A549 (cell line): Measurements from ENCODE around the gene ANXA2. TPM values are rescaled to one million over a fixed set of nuclear protein-coding genes. Genes with fewer than 3 reads are reported as not detected.
"Not testable (repeated sequence)": the region's sequence is repeated elsewhere in the genome, so short reads cannot be mapped to it uniquely, and the experiment has no call there.

Source experiments
- ATAC-seq, 2 experiments: fragments of 200-7000 bp in 1 of 2; fragments of >200 bp in 1 of 2; cut with Nextera tagmentation in 1 of 2; cut with Tn5 transposase in 1 of 2; 3 replicates each; pipeline versions ENCODE4 v1.8.0 to v1.9.1; 2018 to 2020; ENCODE audit warnings: mild to moderate bottlenecking in 1 of 2, moderate library complexity in 1 of 2
- CTCF ChIA-PET: fragments of 300-600 bp; sonication (Branson Sonifier 250); formaldehyde crosslinking; extraction: SDS; loops from one replicate; lab custom pipeline; 2021; ENCODE audit warnings: antibody characterized with exemption, inconsistent platforms; lab: Yijun Ruan, JAX
- POLR2A ChIA-PET: fragments of 350-600 bp; formaldehyde crosslinking; extraction: SDS; loops from one replicate; lab custom pipeline; 2021; ENCODE audit warnings: antibody characterized with exemption, inconsistent platforms; lab: Yijun Ruan, JAX
- DNase-seq, 2 experiments: peaks; one replicate each; pipeline versions ENCODE4 v3.0.0 to v3.0.0-alpha.2; 2011 to 2016; ENCODE audit warnings: low read depth in 1 of 2, low spot score in 1 of 2
- FAIRE-seq: peaks from 2 replicates; lab custom pipeline; 2011; peaks lifted over from hg19 to GRCh38; lab: Jason Lieb, UNC
- H3K27ac ChIP-seq, 2 experiments: fragments of >200 bp; sonication (Bioruptor Twin); formaldehyde crosslinking; 3 replicates each; pipeline ENCODE4 v1.5.1; 2016 to 2017
- H3K4me1 ChIP-seq: fragments of >200 bp; sonication (Bioruptor Twin); formaldehyde crosslinking; 3 replicates; pipeline ENCODE4 v1.6.1; 2016
- H3K4me2 ChIP-seq: fragments of >200 bp; sonication (Bioruptor Twin); formaldehyde crosslinking; 3 replicates; pipeline ENCODE4 v1.6.1; 2016
- H3K4me3 ChIP-seq: fragments of >200 bp; sonication (Bioruptor Twin); formaldehyde crosslinking; 3 replicates; pipeline ENCODE4 v1.5.1; 2016
- H3K9me3 ChIP-seq: fragments of >200 bp; sonication (Bioruptor Twin); formaldehyde crosslinking; 3 replicates; pipeline ENCODE4 v1.6.1; 2016
- BHLHE40 ChIP-seq: IDR thresholded peaks from 2 replicates; pipeline ENCODE4 v1.6.1; 2012; ENCODE audit warnings: low read depth, low read length, inconsistent platforms
- EP300 ChIP-seq, 2 experiments: fragments of >200 bp; sonication (Bioruptor Twin); formaldehyde crosslinking; IDR thresholded peaks; 2 replicates in 1 of 2; 3 replicates in 1 of 2; pipeline ENCODE4 v1.6.1; 2016 to 2017
- GATA3 ChIP-seq: IDR thresholded peaks from 2 replicates; pipeline ENCODE4 v1.6.1; 2012; ENCODE audit warnings: borderline replicate concordance
- HDAC2 ChIP-seq: fragments of 200-600 bp; sonication (generic); IDR thresholded peaks from 2 replicates; pipeline ENCODE4 v1.6.1; 2016
- MYC ChIP-seq: IDR thresholded peaks from 2 replicates; pipeline ENCODE4 v1.6.1; 2012; ENCODE audit warnings: mild to moderate bottlenecking, inconsistent platforms, low read length, improper control_type of control experiment, borderline replicate concordance
- POLR2AphosphoS2 ChIP-seq: conservative IDR thresholded peaks from 2 replicates; pipeline ENCODE4 v1.6.1; 2012; ENCODE audit warnings: low read length, improper control_type of control experiment, inconsistent platforms
- SREBF2 ChIP-seq: fragments of 450-650 bp; IDR thresholded peaks from 2 replicates; pipeline ENCODE4 v1.6.1; 2014; ENCODE audit warnings: mild to moderate bottlenecking, moderate library complexity
- ZC3H11A ChIP-seq: fragments of 450-650 bp; IDR thresholded peaks from 2 replicates; pipeline ENCODE4 v1.6.1; 2014; ENCODE audit warnings: antibody characterized with exemption, mild to moderate bottlenecking
- WGBS: methylation state at CpG from one replicate; pipeline ENCODE4 v1.1.6; 2017; ENCODE audit errors: missing lambda C conversion rate; 5-methylcytosine and 5-hydroxymethylcytosine counted together
- polyA plus RNA-seq, 4 experiments: library from polyadenylated mRNA; depleted of rRNA in 3 of 4; stranded (reverse); fragments of >200 nt; fragmentation: RNase III in 1 of 4; extraction: RNeasy Plus Mini Kit Qiagen cat#74134 plus additional on column Dnase treatment in 1 of 4; gene quantifications; 2 replicates in 3 of 4; 3 replicates in 1 of 4; pipeline ENCODE4 v1.2.3, GENCODE V29; 2011 to 2017
- TF ChIP-seq, protein P1 (sequence below): IDR thresholded peaks from 2 replicates; pipeline ENCODE4 v1.6.1; 2012
- TF ChIP-seq, protein P2 (sequence below): fragments of 450-650 bp; IDR thresholded peaks from 2 replicates; pipeline ENCODE4 v1.6.1; 2014; ENCODE audit warnings: antibody characterized with exemption
- TF ChIP-seq, protein P3 (sequence below): fragments of 250-450 bp; sonication (Bioruptor Pico); IDR thresholded peaks from 2 replicates; pipeline ENCODE4 v1.5.0; 2021; ENCODE audit warnings: mild to moderate bottlenecking, moderate library complexity, borderline replicate concordance

Gene ANXA2
- polyA plus RNA-seq, 2 of the 4 experiments (the other 2 are of a cell fraction), result 4,707 to 5,746 TPM

DNA sequence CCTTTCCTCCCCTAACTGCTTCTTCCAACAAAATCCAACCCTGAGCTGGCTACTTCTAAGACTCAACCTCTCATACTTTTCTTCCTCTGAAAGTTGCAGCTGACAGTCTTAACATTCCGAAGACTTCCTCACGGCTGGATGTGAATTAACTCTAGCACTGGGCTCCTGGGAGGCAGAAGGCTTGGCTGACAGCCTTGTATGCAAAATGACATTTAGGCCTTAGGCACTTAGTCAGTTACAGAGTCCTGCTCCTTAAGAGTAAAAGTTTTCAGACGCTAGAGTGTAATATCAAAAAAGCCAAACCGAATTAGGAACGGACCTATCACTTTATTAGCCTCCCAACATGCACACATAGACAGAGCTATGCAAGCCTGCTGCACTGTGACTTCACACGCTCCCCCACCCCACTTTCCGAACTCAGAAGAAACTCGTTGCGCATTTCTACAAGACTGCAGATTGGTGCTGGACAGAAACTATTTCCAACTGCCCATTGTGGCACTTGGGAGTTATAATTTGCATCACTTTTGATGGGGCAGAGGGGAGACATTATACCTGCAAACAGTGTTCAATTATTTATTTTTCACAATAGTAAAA, 15.5 kb upstream of the ANXA2 start:
- Histone ChIP-seq H3K9me3 (no peaks in the 10 kb centered on the region), H3K27ac (peak overlapping the region; percentile 51 to 90), H3K4me2 (peak overlapping the region; percentile 53), H3K4me3 (no peak overlapping the region), H3K4me1 (peaks cover 35% of the 10 kb centered on the region)
- TF ChIP-seq, protein P1, sequence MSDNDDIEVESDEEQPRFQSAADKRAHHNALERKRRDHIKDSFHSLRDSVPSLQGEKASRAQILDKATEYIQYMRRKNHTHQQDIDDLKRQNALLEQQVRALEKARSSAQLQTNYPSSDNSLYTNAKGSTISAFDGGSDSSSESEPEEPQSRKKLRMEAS, result 0 out of 2 replicates have a peak, but pooled peaks have one; percentile 6
- TF ChIP-seq HDAC2, result no peak
- TF ChIP-seq, protein P2, sequence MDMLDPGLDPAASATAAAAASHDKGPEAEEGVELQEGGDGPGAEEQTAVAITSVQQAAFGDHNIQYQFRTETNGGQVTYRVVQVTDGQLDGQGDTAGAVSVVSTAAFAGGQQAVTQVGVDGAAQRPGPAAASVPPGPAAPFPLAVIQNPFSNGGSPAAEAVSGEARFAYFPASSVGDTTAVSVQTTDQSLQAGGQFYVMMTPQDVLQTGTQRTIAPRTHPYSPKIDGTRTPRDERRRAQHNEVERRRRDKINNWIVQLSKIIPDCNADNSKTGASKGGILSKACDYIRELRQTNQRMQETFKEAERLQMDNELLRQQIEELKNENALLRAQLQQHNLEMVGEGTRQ, result no peak
- ATAC-seq (peak; percentile 28 to 40; a peak in 4 of 6 replicates), DNase-seq (no peak), FAIRE-seq (peak; percentile 46)
- 53% methylated on average over 9 of the region's 9 CpGs for WGBS
- ChIA-PET CTCF (interaction anchor here (0.6 to 1.6 kb wide), 7 partner anchors 9 to 106 kb away, joined by 3 to 4 read pairs (median 3); no protein-coding TSS in a partner anchor), POLR2A (interaction anchor here (0.5 to 2.0 kb wide), 2 partner anchors 15 to 32 kb away, joined by 4 to 9 read pairs; partner anchors contain the start of gene ANXA2)

DNA sequence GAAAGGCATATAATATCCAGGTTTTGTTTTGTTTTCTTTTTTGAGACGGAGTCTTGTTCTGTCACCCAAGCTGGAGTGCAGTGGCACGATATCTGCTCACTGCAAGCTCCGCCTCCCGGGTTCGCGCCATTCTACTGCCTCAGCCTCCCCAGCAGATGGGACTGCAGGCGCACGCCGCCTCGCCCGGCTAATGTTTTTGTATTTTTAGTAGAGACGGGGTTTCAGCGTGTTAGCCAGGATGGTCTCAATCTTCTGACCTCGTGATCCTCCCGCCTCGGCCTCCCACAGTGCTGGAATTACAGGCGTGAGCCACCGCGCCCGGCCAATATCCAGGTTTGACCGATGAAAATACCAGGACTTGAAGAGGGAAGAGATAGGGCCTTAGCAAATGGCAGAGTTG, 15.0 kb upstream of the ANXA2 start:
- H3K4me1 ChIP-seq, result peaks cover 41% of the 10 kb centered on the region
- H3K4me3 ChIP-seq, FAIRE-seq, DNase-seq, H3K9me3 ChIP-seq, ATAC-seq: not testable (repeated sequence)
- H3K4me2 ChIP-seq, result peak overlapping the region; percentile 53
- ChIA-PET CTCF (interaction anchor here (0.8 to 2.0 kb wide), 7 partner anchors 9 to 107 kb away, joined by 3 to 5 read pairs (median 4); no protein-coding TSS in a partner anchor), POLR2A (interaction anchor here (2.0 kb wide), 1 partner anchor 15 kb away, joined by 9 read pairs; the partner anchor contains the start of gene ANXA2)
- 91% methylated on average over 21 of the region's 21 CpGs for WGBS
- peak overlapping the region; percentile 51 to 90 for H3K27ac ChIP-seq

DNA sequence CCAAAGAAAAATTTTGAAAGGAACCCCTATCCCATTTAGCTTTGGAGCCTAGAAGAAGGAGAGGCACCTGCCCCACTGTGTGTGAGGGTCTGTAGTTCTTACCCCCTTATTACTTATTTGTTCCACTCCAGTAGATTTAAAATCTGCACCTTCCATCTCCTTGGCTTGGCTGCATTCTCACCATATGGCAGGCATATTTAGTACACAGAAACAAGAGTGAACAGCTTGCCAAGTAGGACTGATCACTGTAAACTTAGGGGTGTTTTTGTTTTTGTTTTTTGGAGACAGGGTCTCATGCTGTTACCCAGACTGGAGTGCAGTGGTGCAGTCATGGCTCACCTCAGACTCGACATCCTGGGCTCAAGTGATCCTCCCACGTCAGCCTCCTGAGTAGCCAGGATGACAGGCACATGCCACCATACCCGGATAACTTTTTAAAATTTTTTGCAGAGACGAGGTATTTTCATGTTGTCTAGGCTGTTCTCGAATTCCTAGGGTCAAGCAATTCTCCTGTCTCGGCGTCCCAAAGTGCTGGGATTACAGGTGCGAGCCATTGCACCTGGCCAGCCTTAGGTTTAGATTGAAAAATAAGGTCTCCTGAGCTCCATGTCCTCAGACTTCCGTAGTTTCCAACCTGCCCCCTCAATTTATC, 14.1 kb upstream of the ANXA2 start:
- Histone ChIP-seq H3K4me1 (peaks cover 48% of the 10 kb centered on the region), H3K4me2 (no peak overlapping the region), H3K9me3 (no peaks in the 10 kb centered on the region)
- FAIRE-seq, result no peak
- no peak for DNase-seq
- WGBS, result 81% methylated on average over 9 of the region's 9 CpGs
- TF ChIP-seq BHLHE40 (no peak), EP300 (IDR thresholded peaks at IDR 0.05) (no peak), GATA3 (no peak), ZC3H11A (no peak), SREBF2 (no peak), MYC (no peak), POLR2AphosphoS2 (no peak)
- TF ChIP-seq, protein P3, sequence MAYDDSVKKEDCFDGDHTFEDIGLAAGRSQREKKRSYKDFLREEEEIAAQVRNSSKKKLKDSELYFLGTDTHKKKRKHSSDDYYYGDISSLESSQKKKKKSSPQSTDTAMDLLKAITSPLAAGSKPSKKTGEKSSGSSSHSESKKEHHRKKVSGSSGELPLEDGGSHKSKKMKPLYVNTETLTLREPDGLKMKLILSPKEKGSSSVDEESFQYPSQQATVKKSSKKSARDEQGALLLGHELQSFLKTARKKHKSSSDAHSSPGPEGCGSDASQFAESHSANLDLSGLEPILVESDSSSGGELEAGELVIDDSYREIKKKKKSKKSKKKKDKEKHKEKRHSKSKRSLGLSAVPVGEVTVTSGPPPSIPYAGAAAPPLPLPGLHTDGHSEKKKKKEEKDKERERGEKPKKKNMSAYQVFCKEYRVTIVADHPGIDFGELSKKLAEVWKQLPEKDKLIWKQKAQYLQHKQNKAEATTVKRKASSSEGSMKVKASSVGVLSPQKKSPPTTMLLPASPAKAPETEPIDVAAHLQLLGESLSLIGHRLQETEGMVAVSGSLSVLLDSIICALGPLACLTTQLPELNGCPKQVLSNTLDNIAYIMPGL (CRISPR knock-in tag), result no peak
- TF ChIP-seq, all 56 proteins: peak for 0
- POLR2A ChIA-PET, result interaction anchor here (0.8 kb wide), 1 partner anchor 12 kb away, joined by 3 read pairs; no protein-coding TSS in a partner anchor
- Histone ChIP-seq H3K4me3 (no peak overlapping the region), H3K27ac (peak overlapping the region; percentile 13 to 90; a peak in 4 of 6 replicates)
- CTCF ChIA-PET, result interaction anchor here (0.7 to 4.5 kb wide), 6 partner anchors 18 to 226 kb away, joined by 3 to 20 read pairs (median 4); no protein-coding TSS in a partner anchor
- no peak for ATAC-seq

DNA sequence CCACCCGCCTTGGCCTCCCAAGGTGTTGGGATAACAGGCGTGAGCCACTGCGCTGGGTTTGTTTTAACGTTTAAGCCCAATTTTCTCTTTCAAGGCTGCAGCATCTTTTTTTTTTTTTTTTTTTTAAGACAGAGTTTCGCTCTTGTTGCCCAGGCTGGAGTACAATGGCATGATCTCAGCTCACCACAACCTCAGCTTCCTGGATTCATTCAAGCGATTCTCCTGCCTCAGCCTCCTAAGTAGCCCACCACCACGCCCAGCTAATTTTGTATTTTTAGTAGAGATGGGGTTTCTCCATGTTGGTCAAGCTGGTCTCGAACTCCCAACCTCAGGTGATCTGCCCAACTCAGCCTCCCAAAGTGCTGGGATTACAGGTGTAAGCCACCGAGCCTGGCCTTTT, 12.6 kb upstream of the ANXA2 start:
- WGBS, result 96% methylated on average over 9 of the region's 9 CpGs
- H3K9me3 ChIP-seq, ATAC-seq, DNase-seq, FAIRE-seq, H3K4me2 ChIP-seq, POLR2A ChIA-PET, H3K4me3 ChIP-seq: not testable (repeated sequence)
- H3K4me1 ChIP-seq, result peaks cover 64% of the 10 kb centered on the region
- CTCF ChIA-PET, result interaction anchor here (0.6 to 4.5 kb wide), 3 partner anchors 8 to 34 kb away, joined by 3 to 20 read pairs (median 3); no protein-coding TSS in a partner anchor
- H3K27ac ChIP-seq, result peak overlapping the region in 1 of 2 experiments; percentile 90; a peak in 4 of 6 replicates
